GM23338 (cell line): ENCODE data around the gene PLXND1. TPM values are rescaled to one million over a fixed set of nuclear protein-coding genes. Genes with fewer than 3 reads are reported as not detected.

ENCODE experiments used
- ATAC-seq: fragments of 200-7000 bp; cut with Tn5 transposase; 3 replicates; pipeline ENCODE4 v1.9.1; 2020
- DNase-seq: peaks from one replicate; pipeline ENCODE4 v3.0.0-alpha.2; 2015; ENCODE audit warnings: low spot score
- H2AFZ ChIP-seq: fragments of 200-600 bp; sonication (generic); 2 replicates; pipeline ENCODE4 v1.8.0; 2016; ENCODE audit warnings: antibody characterized with exemption, mild to moderate bottlenecking, moderate library complexity
- H3F3A ChIP-seq: fragments of 200-600 bp; sonication (generic); replicated peaks from 2 replicates; pipeline ENCODE4 v1.8.0; 2017; ENCODE audit warnings: antibody characterized with exemption, mixed run types, low read depth
- H3K27ac ChIP-seq: fragments of 200-600 bp; sonication (generic); 2 replicates; pipeline ENCODE4 v1.6.1; 2016; ENCODE audit warnings: low read depth
- H3K27me3 ChIP-seq: fragments of 200-600 bp; sonication (generic); 2 replicates; pipeline ENCODE4 v1.8.0; 2016; ENCODE audit warnings: mild to moderate bottlenecking, mixed run types, moderate library complexity; ENCODE audit not compliant: insufficient read depth
- H3K36me3 ChIP-seq: fragments of 200-600 bp; sonication (generic); 2 replicates; pipeline ENCODE4 v1.8.0; 2016; ENCODE audit warnings: mild to moderate bottlenecking; ENCODE audit not compliant: insufficient read depth
- H3K4me1 ChIP-seq: fragments of 200-600 bp; sonication (generic); 2 replicates; pipeline ENCODE4 v1.8.0; 2016; ENCODE audit warnings: mild to moderate bottlenecking, moderate library complexity; ENCODE audit not compliant: insufficient read depth
- H3K4me2 ChIP-seq: fragments of 200-600 bp; sonication (generic); 2 replicates; pipeline ENCODE4 v1.7.1; 2017; ENCODE audit warnings: mixed run types
- H3K4me3 ChIP-seq: fragments of 200-600 bp; sonication (generic); 2 replicates; pipeline ENCODE4 v1.6.1; 2016; ENCODE audit warnings: mixed run types
- H3K79me2 ChIP-seq: fragments of 200-600 bp; sonication (generic); replicated peaks from 2 replicates; pipeline ENCODE4 v1.8.0; 2017; ENCODE audit warnings: mild to moderate bottlenecking; ENCODE audit not compliant: insufficient read depth
- H3K9me2 ChIP-seq: fragments of 200-600 bp; sonication (generic); 2 replicates; pipeline ENCODE4 v1.8.0; 2017; ENCODE audit not compliant: insufficient read depth
- H4K20me1 ChIP-seq: fragments of 200-600 bp; sonication (generic); replicated peaks from 2 replicates; pipeline ENCODE4 v1.8.0; 2017; ENCODE audit warnings: mild to moderate bottlenecking; ENCODE audit not compliant: insufficient read depth
- H3K27ac Mint-ChIP-seq: 2 replicates; pipeline ENCODE4 v1.8.0; 2020; ENCODE audit warnings: inconsistent platforms, mild to moderate bottlenecking, moderate library complexity, mixed read lengths
- H3K27me3 Mint-ChIP-seq: 3 replicates; pipeline ENCODE4 v1.8.0; 2022; ENCODE audit warnings: low read depth, mild to moderate bottlenecking, moderate library complexity, mixed read lengths, inconsistent platforms; ENCODE audit not compliant: insufficient read depth, poor library complexity
- H3K36me3 Mint-ChIP-seq: 3 replicates; pipeline ENCODE4 v1.8.0; 2021; ENCODE audit warnings: low read depth, mild to moderate bottlenecking, inconsistent platforms, moderate library complexity, mixed read lengths
- H3K4me1 Mint-ChIP-seq: 3 replicates; pipeline ENCODE4 v1.8.0; 2020; ENCODE audit warnings: mild to moderate bottlenecking, inconsistent platforms, mixed read lengths
- H3K4me3 Mint-ChIP-seq: 3 replicates; pipeline ENCODE4 v1.8.0; 2021; ENCODE audit warnings: moderate library complexity, mild to moderate bottlenecking, inconsistent platforms, mixed read lengths
- H3K9me3 Mint-ChIP-seq: 3 replicates; pipeline ENCODE4 v1.8.0; 2020; ENCODE audit warnings: moderate library complexity, mild to moderate bottlenecking, inconsistent platforms, mixed read lengths
- ETS1 ChIP-seq: IDR thresholded peaks from 2 replicates; pipeline ENCODE4 v1.6.1; 2016; ENCODE audit warnings: antibody characterized with exemption
- EZH2 ChIP-seq: fragments of 200-600 bp; sonication (generic); IDR thresholded peaks from one replicate; pipeline ENCODE4 v1.8.0; 2017; ENCODE audit warnings: antibody characterized with exemption, mild to moderate bottlenecking, low read depth; ENCODE audit not compliant: unreplicated experiment
- NANOG ChIP-seq: IDR thresholded peaks from 2 replicates; pipeline ENCODE4 v1.6.1; 2016; ENCODE audit warnings: antibody characterized with exemption, borderline replicate concordance
- ZNF114 ChIP-seq: fragments of 250-450 bp; sonication (Bioruptor Pico); IDR thresholded peaks from 2 replicates; pipeline ENCODE4 v1.5.0; 2020; ENCODE audit warnings: mild to moderate bottlenecking, moderate library complexity
- ZNF462 ChIP-seq: fragments of 250-450 bp; sonication (Bioruptor Pico); IDR thresholded peaks from 2 replicates; pipeline ENCODE4 v1.5.0; 2020; ENCODE audit warnings: mild to moderate bottlenecking, moderate library complexity
- polyA plus RNA-seq: library from polyadenylated mRNA; unstranded; fragments of >200 nt; fragmentation: Nextera tagmentation; extraction: Ambion mirVana; gene quantifications from 2 replicates; pipeline ENCODE4 v1.2.1, GENCODE V29; 2016
- total RNA-seq: library from RNA; depleted of rRNA; stranded (reverse); fragments of >200 nt; shearing (Covaris generic); gene quantifications from 2 replicates; pipeline ENCODE4 v1.2.3, GENCODE V29; 2014

The PLXND1 gene
- total and polyA plus RNA-seq, 2 experiments from 2014 or later, result 13.3 to 60.4 TPM

- no peak overlapping the region for H3K27ac Mint-ChIP-seq
- DNase-seq (no peak), ATAC-seq (no peak)
- Histone ChIP-seq H3K36me3 (no peaks in the 10 kb centered on the region), H3K4me1 (peaks cover 11% of the 10 kb centered on the region; the same call in 1 of the 2 replicates), H3K9me2 (no peaks in the 10 kb centered on the region), H3K27ac (no peak overlapping the region), H2AFZ (no peak overlapping the region), H3K4me3 (no peak overlapping the region), H3K27me3 (no peaks in the 10 kb centered on the region), H3K79me2 (no peaks in the 10 kb centered on the region), H3K4me2 (no peak overlapping the region), H4K20me1 (no peaks in the 10 kb centered on the region), H3F3A (no peaks in the 10 kb centered on the region; the same call in 1 of the 2 replicates)
- no peaks in the 10 kb centered on the region for H3K36me3 Mint-ChIP-seq
- H3K9me3 Mint-ChIP-seq, result no peaks in the 10 kb centered on the region; the same call in 2 of the 3 replicates
- TF ChIP-seq NANOG (no peak), ZNF114 (CRISPR knock-in tag) (no peak), ZNF462 (CRISPR knock-in tag) (no peak), EZH2 (no peak), ETS1 (no peak)
- H3K27me3 Mint-ChIP-seq, result peaks cover 14% of the 10 kb centered on the region
- H3K4me3 Mint-ChIP-seq, result no peak overlapping the region
- H3K4me1 Mint-ChIP-seq, result peaks cover 21% of the 10 kb centered on the region
These were observed 8.0 kb upstream of the PLXND1 start for GRCh38 chr3:129614435-129614834.

GRCh38 chr3:129613367-129613740 lies 6.9 kb upstream of the PLXND1 start:
- Mint-ChIP-seq H3K9me3 (no peaks in the 10 kb centered on the region; the same call in 2 of the 3 replicates), H3K4me3 (no peak overlapping the region), H3K27ac (no peak overlapping the region), H3K27me3 (peaks cover 15% of the 10 kb centered on the region), H3K4me1 (peaks cover 22% of the 10 kb centered on the region), H3K36me3 (no peaks in the 10 kb centered on the region)
- Histone ChIP-seq H4K20me1 (no peaks in the 10 kb centered on the region), H3K27me3 (peaks cover 5% of the 10 kb centered on the region; the same call in 1 of the 2 replicates), H3K4me1 (peaks cover 18% of the 10 kb centered on the region; the same call in 1 of the 2 replicates), H3K4me2 (no peak overlapping the region), H3F3A (no peaks in the 10 kb centered on the region; the same call in 1 of the 2 replicates), H3K4me3 (no peak overlapping the region), H2AFZ (no peak overlapping the region), H3K79me2 (no peaks in the 10 kb centered on the region), H3K9me2 (no peaks in the 10 kb centered on the region), H3K36me3 (no peaks in the 10 kb centered on the region), H3K27ac (no peak overlapping the region)
- ATAC-seq (no peak), DNase-seq (no peak)
- TF ChIP-seq ZNF114 (CRISPR knock-in tag) (no peak), ZNF462 (CRISPR knock-in tag) (no peak)
